ENCODE measurements around the gene ZNF780A. TPM values are rescaled to one million over a fixed set of nuclear protein-coding genes. Genes with fewer than 3 reads are reported as not detected.
"Not testable (repeated sequence)": the region's sequence is repeated elsewhere in the genome, so short reads cannot be mapped to it uniquely, and the experiment has no call there.

Gene ZNF780A
- total RNA-seq (ENCODE audit: insufficient read depth, low replicate concordance), result 31.3 TPM

DNA sequence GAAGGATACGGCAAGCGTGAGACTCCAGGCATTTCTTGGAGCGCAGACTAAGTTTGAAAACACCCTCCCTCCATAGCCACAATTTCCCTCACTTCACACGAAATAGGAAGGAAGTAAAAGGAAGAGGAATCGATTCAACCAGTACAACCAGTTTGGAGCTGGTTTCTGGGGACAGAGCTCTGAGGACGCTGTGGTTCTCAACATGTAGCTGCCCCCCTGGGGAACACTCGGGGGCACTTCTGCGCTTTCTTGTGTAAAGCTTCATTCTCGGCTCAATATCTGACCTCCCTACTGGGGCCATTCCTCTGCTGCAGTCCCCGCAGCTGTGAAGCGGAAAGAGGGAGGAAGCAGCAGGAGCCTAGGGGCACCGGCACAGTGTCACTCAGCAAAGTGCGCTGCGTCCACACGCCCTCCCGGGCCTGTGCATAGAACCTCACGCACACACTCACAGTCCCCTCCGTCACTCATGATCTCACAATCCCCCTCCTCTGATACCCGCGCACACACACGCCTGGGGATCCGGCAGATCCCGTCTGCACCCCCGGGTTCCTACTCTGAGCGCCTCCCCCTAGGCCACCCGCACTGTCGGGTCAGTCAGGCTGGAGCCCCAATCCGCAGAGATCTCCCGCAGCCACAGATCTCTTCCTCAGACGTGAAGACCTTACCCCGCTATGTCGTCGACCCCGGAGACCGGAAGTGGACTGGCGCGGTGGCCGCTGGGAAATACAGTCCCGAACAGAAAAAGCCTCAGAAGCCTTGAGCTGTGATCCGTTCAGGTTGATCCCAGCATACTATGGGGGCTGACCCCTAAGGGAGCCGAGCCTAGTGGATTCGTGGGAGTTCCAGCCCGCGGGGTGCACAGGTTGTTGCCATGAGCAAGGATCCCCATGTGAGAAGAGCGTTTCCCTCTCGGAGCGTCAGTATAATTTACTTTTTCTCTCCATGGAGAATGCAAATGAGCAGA lies at the start of gene ZNF780A:
Gene ZNF780A, minus strand, starts transcription at position 703 of the 964 bp plus-strand sequence. CDS start 6,190 bp downstream, outside the sequence.
- DNase-seq (ENCODE audit: low spot score), result peak; percentile 81

DNA sequence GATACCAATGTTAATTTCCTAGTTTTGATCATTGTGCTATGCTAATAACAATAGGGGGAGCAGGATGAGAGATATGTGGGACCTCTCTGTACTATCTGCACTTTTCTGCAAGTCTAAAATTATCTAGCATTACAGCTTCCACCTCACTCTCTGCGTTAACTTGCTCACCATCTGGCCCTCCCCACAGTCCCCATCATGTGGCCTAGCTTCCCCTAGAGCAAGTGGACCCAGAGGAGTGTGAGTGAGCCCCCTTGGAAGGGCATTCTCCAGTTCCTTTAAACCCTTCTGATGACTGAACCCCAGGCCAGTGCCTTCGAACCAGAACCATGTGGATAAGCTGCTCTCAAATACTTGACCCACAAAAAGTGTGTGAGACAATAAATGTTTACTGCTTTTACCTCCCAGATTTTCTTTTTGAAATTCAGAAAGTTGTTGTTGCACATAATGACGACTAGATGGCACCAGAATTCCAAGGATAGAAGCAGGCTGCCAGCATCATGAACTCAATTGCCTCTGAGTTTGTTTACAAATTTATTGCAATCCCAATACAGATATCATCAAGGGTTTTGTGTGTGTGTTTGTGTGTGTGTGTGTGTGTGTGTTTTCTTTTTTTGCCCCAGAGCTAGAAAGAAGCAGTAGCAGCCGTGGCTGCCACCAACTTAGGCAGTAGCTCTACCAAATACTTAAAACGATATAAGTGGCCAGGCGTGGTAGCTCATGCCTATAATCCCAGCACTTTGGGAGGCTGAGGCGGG lies 49.0 kb upstream of the ZNF780A start:
- DNase-seq (ENCODE audit: low spot score), result peak; percentile 45

DNA sequence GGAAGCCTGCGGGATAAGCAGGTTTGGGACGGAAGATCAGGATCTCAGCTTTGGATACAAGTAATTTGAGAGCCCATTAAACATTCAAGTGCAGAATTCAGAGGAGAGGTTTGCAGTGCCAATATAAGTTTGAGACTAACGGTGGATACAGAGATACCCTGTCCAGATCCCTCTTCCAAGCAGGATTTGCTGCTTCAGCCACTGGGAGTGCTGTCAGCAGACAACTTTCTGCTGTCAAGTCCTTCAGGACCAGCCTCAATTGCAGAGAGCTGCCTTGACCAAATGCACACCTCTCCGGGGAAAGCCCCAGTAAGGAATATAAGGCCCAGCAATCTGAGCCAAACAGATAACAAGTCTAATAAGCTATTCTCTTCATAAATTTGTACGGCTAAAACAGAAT lies 46.1 kb upstream of the ZNF780A start:
- no peak for DNase-seq (ENCODE audit: low spot score)

DNA sequence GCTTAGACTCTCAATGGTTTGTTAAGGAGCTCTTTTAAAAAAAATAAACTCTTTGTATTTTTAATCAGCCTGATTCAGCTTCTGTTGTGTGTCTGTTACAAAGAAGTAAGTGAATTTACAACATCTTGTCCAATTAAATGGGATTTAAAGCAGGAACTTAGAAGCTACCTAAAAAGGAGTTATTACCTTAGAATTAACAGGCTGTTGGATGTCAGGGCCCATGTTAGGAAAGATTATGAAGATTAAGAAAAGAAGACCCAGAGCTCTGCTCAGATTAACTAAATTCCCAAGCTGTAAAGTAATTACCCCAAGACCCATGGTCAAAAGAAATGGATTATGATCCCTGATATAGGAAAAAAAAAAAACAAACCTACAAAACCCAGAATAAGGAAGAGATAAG lies 44.1 kb upstream of the ZNF780A start:
- no peak for DNase-seq (ENCODE audit: low spot score)

DNA sequence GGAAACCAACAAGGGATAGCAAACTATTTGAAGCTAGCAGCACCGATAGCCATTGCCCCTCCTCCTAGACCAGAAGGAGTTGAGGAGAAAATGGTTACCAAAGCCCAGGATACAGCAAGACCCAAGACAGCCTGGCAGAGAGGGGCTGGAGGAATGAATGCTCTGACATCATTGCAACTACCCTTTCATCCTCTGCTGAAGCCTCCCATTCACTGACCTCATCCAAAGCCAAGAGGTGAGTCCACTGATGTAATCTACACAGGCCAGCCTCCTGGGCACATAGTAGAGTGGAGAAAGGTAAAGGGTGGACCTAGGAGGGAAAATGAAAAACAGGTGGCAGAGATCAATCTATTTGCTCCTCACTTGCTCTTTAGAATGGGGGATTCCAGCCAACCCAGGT lies 42.7 kb upstream of the ZNF780A start:
- DNase-seq (ENCODE audit: low spot score), result no peak

DNA sequence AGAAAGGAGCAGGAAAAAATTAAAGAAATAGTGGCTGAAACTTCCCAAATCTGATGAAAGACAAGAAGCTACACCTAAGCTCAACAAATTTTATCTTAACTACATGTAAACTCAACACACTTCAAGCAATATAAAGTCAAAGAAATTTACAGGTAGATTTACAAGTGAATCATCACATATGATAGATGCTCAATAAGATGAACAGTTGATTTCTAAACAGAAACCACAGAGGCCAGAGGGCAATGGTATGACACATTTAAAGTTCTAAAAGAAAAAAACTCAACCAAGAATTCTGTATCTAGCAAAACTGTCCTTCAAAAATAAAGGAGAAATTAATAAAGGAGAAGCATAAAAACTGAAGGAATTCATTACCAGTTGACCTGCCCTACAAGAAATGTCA lies 39.3 kb upstream of the ZNF780A start:
- DNase-seq (ENCODE audit: low spot score), result no peak

DNA sequence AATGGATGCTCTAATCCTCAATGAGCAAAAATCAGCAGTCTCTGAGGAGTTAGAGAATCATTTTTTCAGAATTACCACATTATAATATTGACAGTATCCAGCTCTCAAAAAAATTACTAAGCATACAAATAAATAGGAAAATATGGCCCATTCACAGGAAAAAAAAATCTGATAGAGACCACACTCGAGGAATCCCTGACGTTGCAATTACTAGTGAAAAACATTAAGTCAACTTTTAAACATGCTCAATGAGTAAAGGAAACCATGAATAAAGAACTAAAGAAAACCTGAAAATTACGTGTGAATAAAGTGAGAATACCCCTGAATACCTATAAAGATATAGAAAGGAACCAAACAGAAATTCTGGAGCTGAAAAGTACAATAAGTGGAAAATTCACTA lies 38.7 kb upstream of the ZNF780A start:
- no peak for DNase-seq (ENCODE audit: low spot score)

DNA sequence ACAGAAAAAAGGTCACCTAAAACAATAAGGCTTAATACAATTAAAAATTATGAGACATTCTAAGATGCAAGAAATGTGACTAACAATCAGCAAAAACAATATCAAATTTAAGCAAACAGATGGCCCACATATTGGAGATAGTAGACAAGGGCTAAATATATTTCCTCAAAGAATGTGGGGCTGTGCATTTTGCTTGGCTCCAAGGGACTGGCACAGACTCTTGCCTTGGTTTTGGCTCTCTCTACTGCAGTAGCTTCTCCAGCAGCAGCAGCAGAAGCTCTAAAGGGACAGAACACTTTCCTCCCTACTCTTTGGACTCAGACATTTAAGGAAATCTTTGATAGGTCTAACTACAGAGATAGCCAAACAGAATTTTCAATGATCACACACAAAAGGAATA lies 38.2 kb upstream of the ZNF780A start:
- no peak for DNase-seq (ENCODE audit: low spot score)

DNA sequence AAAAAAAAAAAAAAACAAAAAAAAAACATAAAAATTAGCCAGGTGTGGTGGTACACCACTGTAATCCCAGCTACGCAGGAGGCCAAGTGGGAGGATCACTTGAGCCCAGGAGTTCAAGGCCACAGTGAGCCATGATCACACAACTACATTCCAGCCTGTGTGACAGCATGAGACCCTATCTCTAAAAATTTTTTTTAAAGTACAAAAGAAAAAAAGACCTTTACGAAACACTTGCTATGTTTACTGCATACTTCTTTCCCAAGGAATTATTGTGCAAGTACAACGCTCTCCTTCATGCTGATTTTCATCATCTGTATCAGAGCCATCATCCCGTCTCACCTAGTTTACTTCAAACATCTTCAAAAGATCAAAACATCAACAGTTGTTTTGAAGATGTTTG lies 28.6 kb upstream of the ZNF780A start:
- no peak for DNase-seq (ENCODE audit: low spot score)

DNA sequence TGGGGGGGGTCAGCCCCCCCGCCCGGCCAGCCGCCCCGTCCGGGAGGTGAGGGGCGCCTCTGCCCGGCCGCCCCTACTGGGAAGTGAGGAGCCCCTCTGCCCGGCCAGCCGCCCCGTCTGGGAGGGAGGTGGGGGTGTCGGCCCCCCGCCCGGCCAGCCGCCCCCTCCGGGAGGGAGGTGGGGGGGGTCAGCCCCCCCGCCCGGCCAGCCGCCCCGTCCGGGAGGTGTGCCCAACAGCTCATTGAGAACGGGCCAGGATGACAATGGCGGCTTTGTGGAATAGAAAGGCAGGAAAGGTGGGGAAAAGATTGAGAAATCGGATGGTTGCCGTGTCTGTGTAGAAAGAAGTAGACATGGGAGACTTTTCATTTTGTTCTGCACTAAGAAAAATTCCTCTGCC lies 27.9 kb upstream of the ZNF780A start:
- not testable (repeated sequence) for DNase-seq (ENCODE audit: low spot score)

DNA sequence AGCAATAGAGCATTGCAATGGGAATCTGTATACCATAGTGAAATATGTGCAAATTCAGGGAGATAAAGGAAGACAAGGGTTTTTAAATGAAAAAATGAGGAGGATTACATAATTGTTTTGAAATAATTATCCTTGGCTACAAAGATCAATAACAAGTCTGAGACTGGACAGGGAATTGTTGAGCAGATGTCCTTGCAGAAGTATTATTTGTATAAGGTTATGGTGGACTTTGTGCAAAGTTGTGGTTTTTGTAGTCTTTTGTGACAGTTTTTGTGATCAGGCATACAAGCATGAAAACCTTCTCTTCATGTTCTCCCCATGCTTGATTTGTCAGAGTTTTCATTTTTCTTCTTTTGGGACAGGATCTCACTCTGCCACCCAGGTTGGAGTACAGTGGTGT lies 25.3 kb upstream of the ZNF780A start:
- no peak for DNase-seq (ENCODE audit: low spot score)

DNA sequence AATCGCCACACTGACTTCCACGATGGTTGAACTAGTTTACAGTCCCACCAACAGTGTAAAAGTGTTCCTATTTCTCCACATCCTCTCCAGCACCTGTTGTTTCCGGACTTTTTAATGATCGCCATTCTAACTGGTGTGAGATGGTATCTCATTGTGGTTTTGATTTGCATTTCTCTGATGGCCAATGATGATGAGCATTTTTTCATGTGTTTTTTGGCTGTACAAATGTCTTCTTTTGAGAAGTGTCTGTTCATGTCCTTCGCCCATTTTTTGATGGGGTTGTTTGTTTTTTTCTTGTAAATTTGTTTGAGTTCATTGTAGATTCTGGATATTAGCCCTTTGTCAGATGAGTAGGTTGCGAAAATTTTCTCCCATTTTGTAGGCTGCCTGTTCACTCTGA lies 23.4 kb upstream of the ZNF780A start:
- DNase-seq (ENCODE audit: low spot score), result not testable (repeated sequence)

DNA sequence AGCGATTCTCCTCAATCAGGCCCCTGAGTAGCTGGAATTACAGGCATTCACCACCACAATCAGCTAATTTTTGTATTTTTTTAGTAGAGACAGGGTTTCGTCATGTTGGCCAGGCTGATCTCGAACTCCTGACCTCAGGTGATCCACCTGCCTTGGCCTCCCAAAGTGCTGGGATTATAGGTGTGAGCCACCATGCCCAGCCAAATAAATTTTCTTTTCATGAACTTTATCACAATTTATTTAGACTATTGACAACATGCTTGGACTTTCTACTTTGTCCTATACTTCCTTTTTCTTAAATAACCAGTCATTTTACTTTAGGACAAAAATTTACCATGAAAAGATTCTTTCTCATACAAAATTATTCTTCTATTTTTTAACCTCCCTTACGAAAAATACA lies 21.5 kb upstream of the ZNF780A start:
- not testable (repeated sequence) for DNase-seq (ENCODE audit: low spot score)

DNA sequence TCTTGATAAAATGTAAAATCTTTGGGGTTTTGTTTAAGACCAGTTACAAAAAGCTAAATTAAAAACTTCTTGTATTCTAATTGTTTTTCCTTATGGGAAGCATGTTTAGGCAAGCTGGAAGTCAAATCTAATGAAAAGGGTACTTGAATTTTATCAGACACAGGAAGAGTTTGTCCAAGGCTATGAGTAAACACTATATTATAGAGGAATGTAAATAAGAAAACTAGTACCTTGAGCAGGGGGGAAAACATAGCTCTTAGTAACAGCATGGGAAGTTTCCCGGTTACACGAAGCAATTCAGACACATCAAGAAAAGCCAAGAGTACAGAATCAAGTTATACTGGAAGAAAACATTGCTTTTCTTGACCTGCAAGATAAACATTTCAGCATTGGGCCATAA lies 19.8 kb upstream of the ZNF780A start:
- no peak for DNase-seq (ENCODE audit: low spot score)

DNA sequence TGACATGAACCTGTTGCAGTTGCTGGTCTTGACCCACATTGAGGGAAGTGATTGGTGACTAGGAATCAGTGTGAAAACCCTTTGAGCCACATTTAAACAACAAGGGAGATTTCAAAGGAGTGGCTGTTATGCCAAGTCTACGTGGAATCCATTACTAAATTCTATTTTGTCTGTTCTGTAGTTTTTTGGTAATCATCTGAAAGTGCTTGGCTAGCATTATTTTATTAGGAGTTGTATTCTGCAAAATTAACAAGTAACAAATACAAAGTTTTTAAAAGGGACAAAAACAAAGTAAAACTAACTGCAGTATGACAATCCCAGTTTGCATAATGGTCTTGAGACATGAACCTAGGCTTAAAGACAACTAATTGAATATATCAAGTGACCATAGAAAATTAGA lies 14.0 kb upstream of the ZNF780A start:
- no peak for DNase-seq (ENCODE audit: low spot score)

DNA sequence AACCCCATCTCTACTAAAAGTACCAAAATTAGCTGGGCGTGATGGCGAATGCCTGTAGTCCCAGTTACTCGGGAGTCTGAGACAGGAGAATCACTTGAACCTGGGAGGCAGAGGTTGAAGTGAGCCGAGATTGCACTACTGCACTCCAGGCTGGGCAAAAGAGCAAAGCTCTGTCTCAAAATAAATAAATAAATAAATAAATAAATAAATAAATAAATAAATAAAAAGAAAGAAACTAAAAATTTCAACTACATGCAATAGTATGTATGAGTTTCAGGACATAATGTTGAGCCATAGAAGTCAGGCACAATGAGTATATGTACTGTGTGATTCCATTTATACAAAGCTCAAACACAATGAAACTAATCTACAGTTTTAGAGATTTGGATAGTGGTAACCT lies 12.9 kb upstream of the ZNF780A start:
- DNase-seq (ENCODE audit: low spot score), result no peak

DNA sequence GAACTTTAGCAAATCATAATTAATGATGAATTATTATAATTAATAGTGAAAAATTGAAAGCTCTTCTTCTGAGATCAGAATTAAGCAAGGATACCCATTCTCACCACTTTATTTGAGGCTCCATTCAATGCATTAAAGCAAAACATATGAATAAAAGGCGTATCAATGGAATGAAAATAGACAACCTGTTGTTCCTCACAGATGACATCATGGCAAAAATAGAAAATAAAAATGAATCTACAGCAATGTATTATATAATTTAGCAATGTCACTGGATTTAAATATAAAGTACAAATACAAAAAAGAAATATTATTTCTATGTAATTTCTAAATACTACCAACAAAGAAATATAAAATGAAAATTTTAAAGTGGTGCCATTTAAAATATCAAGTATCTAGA lies 11.1 kb upstream of the ZNF780A start:
- no peak for DNase-seq (ENCODE audit: low spot score)

DNA sequence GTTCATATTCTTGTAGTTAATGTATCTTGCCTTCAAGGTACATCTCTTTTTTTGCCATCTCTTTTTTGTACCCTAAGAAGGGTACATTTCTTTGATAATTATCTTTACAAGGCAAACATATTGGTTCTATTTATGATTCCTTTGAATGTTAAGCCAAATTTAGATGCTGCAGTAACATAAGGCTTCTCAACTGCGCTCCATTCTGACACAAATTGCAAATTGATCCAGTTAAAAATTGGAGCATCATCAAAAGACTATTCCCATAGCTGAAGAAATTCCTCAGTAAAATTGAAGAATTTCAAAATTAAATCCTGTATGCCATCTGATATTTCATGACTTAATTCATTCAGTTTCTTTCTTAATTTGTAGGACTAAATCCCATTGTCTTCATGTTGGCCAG lies 2.7 kb upstream of the ZNF780A start:
- DNase-seq (ENCODE audit: low spot score), result no peak

DNA sequence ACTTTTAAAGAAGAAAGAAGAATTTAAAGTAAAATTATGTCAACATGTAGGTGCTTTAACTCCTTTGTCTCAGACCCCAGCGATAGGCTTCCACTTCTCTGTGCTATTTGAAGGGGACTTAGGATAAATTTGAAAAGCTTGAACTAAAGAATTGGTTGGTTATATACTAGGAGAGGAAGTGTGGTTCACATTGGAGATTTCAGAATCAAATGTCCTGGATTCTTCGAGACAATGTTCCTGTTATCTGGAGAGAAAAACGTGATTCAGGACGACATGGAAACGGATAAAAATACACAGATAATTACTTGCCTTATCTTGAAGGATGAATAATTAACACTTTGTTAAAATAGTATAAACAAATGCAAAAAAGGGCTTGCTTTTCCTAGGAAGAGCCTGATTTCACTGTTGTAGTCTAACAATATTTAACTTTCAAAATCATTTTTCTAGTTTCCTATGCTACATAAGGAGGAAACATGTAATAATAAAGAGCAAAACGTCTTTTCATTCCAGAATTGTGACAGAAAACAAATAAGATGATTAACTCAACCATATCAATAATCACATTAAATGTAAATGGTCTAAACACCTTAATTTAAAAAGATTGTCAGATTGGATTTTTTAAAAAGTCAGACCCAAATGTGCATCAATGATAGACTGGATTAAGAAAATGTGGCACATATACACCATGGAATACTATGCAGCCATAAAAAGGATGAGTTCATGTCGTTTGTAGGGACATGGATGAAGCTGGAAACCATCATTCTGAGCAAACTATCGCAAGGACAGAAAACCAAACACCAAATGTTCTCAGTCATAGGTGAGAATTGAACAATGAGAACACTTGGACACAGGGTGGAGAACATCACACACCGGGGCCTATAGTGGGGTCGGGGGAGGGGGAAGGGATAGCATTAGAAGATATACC lies 724 bp upstream of the ZNF780A start:
- DNase-seq (ENCODE audit: low spot score), result no peak

DNA sequence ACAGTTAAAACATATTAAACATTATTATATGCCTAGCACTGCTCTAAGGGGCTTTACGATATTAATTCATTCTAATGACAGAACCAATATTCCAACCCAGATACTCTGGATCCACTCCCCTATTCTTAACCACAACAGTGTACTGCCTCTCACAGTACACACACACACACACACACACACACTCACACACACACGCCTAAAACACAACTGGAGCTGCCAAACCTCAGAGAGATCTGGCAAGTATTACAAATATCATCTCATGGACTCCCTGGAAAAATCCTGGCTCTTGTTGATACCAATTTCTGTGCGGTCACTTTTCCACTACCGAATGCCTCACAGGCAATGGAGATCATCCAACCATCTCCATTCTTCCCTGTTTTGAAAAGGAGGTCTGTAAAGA lies 1.3 kb downstream of the ZNF780A start:
- DNase-seq (ENCODE audit: low spot score), result no peak

DNA sequence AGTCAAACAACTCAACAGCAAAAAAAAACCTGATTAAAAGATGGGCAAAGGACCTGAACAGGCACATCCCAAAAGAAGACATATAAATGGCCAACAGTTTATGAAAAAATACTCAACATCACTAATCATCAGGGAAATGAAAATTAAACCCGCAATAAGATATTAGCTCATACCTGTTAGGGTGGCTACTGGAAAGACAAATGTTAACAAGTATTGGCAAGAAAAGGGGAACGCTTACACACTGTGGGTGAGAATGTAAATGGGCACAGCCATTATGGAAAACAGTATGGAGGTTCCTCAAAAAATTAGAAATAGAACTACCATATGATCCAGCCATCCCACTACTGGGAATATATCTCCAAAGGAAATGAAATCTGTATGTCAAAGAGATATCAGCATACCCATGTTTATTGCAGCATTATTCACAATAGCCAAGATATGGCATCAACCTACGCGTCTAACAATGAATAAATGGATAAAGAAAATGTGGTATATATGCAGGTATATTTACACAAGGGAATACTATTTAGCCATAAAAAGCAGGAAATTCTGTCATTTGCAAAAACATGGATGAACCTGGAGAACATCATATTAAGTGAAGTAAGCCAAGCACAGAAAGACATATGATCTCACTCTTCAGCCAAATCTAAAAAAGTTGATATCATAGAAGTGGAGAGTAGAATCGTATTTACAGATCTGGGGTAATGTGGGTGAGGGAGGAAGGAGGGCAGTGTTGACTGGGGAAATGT lies 2.3 kb downstream of the ZNF780A start:
- no peak for DNase-seq (ENCODE audit: low spot score)

All from umbilical cord (tissue), 2 donors.